D341Med (cell line): ENCODE data around the gene FMNL2.

Experiments
- DNase-seq: peaks from one replicate; pipeline ENCODE4 v3.0.0; 2012; ENCODE audit warnings: low spot score

Gene FMNL2

GRCh38 chr2:152582081-152582480 is 247.1 kb downstream of the FMNL2 start:
- DNase-seq = peak; percentile 34

DNA sequence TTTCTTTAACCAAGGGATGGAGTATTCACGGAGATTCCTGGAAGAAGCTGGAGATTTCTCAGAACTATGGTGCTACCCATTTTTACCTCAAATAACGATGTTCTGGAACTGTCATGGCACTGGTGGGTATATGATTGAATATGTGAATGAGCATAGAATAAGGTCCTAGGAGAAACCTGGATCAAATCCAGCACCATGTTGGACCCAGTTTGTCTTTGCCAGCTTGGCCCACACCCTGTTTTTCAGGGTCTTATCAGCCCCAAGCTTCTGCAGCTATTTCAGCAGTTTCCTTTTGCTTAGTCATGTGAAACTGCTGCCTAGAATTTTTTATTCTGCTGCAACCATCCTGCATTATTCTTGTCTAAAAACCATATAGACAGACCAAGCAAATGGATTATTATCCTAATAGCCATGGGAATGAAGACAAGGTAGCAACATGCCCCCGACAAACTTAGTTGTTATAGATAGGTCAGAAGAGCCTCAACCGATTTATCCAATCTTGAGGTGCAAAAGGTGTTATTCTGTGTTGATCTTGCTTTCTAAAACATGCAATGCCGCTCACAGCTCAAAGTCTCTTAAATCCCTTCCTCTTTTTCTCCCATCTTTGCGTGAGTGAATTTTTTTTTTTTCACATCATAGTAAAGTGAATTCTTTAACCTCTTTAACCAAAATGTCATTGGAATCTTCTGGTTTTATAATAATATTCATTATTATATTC is 248.7 kb downstream of the FMNL2 start:
- DNase-seq = no peak

DNA sequence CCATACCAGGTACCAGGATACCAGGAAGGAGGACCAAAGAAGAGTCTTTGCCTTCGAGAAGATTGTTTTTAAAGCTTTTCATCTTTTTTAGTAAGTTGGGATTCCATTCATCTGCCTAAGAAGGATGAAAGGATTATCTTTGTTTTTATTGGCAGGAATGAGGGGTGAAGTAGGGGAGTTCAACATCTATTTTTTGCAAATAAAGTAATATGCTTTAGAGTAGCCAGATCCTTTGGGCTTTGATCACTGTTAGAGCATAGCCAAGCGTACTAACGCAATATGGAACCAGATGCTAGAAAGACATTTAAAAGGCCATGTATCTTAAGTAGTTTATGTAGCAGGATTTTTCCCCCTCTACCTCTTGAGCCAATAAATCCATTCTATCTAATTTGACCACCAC is 249.3 kb downstream of the FMNL2 start:
- DNase-seq = no peak

DNA sequence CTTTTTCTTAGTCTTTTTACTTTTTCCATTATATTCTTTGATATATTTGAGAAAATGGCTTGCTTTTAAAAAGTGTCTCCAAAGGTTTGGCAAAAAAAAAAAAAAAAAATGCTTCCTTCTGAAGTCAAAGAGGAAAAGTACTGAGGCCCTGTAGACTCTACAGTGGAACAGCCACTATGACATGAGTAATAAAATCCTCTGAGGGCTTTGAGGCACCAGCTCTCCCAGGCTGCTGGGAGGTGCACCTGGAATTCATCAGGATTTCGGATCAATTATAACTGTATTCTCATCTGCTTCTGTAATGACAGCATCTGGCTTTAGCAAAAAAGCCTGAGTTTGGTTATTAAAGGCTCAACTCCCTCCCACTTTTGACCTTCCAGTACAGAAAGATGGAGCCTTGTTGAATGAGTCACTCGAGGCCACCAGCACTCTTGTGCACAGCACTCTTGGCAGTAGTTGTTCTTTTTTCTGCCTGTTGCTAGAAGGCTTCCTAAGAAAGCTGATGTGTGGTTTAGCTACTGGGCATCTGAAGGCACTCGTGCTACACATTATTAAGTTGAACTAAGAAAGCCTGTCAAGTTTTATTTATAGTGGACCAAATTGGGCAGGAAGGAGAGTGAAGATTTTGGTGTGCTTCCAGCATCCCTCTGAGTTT is 251.0 kb downstream of the FMNL2 start:
- DNase-seq = no peak

DNA sequence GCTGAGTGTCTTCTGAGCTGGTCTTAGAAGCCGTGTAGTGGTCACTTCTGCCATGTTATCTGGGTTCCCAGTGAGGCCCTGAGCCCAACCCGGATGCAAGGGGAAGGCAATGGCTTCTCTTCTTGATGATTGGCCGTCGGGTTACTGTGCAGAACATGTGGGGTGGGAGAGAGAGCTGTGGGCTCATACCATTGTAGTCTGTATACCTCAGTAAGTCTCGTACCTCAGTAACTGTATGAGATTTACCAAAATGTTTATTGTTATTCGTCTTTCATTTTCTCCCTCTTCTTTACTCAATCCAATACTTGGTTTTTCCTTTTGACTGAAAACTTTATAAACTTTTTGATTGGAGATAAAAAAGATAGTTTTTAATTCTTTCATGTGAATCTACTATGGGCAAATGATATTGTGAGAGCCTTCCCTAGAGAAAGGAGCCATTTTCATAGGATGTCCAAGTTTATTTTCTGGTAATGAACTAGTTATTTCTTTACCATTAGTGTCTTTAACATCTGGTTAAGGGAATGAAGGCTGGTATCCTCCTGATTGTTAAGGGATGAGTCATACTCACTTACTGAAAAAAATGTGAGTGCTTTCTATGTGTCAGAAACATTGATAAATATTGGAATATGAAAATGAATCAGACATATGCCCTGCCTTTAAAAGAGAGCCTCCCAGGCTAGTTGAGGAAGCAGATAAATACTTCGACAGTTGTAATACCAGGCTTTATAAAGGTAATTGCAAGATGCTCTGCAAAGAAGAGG is 252.4 kb downstream of the FMNL2 start:
- DNase-seq = no peak

DNA sequence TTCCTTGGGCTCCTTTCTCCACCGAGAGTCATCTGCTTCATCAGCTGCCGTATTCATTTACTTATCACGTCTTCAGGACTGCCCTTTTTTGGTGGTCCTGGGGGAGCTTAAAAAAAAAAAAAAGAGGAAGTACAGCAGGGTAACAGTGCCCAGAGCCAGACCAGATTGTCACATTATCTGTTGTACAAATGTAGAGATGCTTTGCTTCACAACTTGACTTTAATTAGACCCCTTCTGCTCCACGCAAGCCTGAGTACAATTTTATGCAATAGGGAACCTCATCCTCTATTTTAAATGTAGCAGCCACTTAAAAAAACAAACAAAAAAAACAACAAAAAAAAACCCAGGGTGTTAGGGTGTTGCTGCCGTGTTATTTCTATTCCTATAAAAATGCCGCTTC is 254.0 kb downstream of the FMNL2 start:
- DNase-seq = no peak

- no peak for DNase-seq
These were observed 259.2 kb downstream of the FMNL2 start for GRCh38 chr2:152594022-152594766.

DNA sequence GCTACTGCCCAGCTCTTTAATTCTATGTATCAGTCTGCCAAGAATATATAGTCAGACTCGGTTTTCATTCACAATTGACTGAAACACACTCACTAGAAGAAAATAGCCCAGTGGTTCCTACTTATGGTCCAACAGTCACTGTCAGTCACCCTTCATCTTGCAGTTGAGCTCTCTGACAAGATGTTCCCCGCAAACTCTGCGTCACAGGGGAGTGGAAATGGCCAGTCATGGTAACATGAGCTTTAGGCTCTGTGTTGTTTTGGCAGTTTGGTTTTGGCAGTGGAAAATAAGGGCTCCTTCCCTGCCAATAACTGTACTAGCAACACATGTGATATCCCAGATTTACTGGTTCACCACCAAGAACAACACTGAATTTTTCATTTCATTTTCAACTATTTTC is 259.8 kb downstream of the FMNL2 start:
- DNase-seq = no peak

- no peak for DNase-seq
These were observed 264.2 kb downstream of the FMNL2 start for GRCh38 chr2:152598975-152599759.

DNA sequence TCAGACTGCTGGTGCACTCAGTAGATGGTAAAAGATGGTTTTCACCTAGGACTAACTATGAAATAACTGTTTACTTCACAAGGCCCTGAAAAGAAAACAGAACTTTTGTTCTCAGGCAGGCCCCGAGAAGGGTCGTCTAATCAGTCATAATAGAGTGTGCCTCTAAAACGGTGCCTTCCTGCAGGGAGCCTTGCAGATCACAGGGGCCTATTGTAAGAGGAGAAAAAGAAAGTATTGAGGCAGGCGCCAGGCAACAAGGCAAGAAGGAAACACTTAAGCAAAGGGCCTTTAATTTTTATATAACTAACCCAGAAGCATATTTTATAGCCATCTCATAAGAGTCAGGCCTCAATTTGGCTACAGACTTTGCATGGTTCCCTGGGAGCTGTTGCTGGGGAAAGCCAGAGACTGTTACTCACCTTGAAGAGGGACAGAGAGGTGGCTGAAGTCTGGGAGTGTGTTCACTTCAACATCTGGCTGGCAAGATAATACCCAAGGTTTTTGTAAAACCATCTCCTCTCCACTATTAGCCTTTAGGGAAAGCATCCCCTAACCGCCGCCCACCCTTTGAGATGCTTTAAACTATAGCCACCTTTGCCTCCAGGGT is 265.2 kb downstream of the FMNL2 start:
- DNase-seq = no peak

- DNase-seq = no peak
These were observed 265.7 kb downstream of the FMNL2 start for GRCh38 chr2:152600697-152601096.

DNA sequence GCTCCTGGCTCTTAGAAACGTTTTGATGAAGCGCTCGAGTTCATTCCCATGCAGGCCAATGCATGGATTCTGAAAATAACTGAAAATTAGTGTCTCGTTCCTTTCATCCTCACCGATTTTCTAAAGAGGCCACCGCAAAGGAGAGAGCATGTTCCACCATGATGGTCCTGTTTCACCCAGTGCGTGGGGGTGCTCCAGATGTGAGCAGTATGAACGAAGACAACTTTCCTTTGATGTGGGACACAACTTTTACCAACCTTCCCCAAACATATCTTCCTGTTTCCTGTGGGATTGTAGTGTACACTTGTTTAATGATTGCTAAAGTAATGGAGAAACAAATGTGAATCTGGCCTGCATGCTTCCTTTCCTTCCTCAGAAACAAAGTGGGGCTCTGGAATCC is 267.8 kb downstream of the FMNL2 start:
- no peak for DNase-seq

DNA sequence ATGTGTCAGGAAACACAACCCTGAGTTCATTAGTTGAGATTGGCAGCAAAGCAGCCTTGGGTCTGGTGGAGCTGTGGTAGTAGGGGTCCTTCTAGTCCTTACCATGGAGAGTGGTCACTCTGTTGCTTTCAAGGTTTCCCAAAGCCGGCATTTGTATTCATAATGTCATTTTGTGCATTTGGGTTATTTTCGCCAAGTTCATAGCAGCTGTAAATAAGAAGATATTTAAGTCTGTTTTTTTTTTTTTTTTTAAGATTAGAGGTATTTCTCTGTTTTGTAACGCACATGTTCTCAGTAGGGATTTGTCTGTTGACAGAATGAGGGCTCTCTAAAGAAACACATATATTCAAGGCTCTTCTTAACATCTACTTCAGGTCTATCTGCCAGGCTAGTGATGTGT is 268.2 kb downstream of the FMNL2 start:
- DNase-seq = no peak

GRCh38 chr2:152606081-152606480 is 271.1 kb downstream of the FMNL2 start:
- no peak for DNase-seq

DNA sequence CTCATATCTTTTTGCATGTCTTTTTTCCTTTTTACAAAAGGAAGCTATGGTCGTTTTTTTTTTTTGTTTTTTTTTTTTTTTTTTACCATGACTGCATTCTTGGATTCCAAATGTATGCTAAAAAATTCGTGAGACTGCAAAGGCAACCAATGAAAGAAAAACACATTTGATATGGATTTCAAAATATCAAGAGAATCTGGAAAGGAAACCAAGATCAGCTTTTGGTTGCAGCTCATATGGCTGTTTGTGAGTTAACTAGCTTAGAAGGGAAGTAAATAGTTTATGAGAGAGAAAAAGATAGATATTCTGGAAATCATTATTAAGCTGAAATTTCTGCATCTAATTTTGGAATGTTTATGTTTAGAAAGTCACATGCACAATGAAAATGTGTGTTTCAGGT is 272.0 kb downstream of the FMNL2 start:
- DNase-seq = no peak

- DNase-seq = no peak
These were observed 272.9 kb downstream of the FMNL2 start for GRCh38 chr2:152607793-152608300.

DNA sequence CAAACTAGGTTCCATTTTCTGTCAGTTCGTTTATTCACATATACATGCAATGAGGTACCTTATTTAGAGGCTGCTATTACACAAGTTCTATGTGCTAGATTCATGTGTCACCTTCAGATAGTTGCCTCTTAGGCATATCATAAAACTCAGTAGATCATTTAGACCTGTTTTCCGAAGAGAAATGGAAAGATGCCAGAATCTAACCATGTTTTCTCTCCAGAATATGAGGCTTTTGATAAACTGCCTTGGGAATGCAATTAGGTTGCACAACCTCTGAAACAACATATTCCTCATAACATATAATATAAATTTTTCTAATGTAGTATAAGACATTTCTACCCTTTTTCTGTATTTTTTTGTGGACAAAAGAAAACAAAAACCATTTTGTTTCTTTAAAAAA is 274.2 kb downstream of the FMNL2 start:
- DNase-seq = no peak

GRCh38 chr2:152609699-152610098 is 274.7 kb downstream of the FMNL2 start:
- no peak for DNase-seq

DNA sequence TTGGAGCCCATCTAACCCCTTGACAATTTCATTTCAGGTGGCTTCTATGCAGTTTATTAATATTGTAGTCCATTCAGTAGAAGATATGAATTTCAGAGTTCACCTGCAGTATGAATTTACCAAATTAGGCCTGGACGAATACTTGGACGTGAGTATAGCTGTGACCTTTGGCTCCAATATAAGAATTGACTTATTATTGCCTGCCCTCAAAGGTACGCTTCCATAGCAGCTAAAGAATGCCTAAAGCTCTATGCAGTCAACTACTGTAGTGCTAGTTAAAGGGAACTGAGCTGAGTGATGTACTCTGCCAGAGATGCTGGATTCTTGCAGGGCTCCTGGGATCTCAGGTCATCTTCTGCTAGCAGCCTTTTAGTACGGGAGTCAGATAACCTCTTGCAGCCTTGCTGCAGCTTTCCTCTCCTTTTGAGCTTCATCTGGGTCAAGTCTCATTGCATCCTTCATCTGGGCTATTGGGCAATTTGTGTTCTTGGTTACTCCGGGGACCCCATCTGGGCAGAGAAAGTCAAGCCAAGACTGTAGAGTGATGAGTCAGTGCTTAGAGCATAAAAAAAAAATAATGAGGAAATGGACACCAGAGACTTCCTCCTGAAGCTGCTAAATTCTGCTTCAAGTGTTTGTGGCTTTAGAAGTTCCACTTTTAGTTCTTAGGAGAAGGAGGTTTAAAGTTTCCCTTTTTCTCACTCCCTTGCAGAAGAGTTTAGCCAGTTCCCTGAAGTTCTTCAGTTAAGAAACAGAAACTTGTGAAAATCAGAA is 276.7 kb downstream of the FMNL2 start:
- no peak for DNase-seq

DNA sequence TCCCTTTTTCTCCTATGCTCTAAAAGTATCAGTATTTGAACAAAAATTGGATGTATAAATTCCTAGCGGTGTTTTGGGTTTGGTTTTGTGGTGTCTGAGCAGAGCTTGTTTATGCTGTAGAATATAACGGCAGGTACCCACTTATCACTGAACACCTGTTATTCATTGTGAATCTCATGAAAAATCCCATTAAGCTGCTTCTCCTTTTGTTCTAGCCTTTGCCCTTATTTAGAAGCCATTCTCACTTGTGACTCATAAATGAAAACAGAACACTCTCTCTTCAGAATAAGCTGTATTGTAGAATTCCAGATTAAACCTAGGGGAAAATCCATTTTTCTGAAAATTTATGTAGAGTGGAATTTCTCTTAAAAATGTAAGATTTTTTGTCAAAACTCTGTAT is 278.3 kb downstream of the FMNL2 start:
- DNase-seq = no peak
